GM12878 (cell line): Measurements from ENCODE around the gene ITM2C.

ENCODE experiments used
- GABPA ChIP-seq: IDR thresholded peaks from 2 replicates; pipeline ENCODE4 v1.6.1; 2014; ENCODE audit warnings: antibody characterized with exemption, low read depth, mild to moderate bottlenecking, inconsistent platforms
- MEF2A ChIP-seq: IDR thresholded peaks from 2 replicates; pipeline ENCODE4 v1.6.1; 2011; ENCODE audit warnings: low read depth, mild to moderate bottlenecking, low read length, moderate library complexity; ENCODE audit not compliant: insufficient read depth
- POLR2A ChIP-seq: IDR thresholded peaks from 2 replicates; pipeline ENCODE4 v1.6.1; 2011; ENCODE audit warnings: low read depth, mild to moderate bottlenecking, low read length
- POLR2AphosphoS5 ChIP-seq: IDR thresholded peaks from 2 replicates; pipeline ENCODE4 v1.6.1; 2011; ENCODE audit warnings: mild to moderate bottlenecking, low read length, inconsistent platforms
- ZNF384 ChIP-seq: IDR thresholded peaks from 2 replicates; pipeline ENCODE4 v1.6.1; 2012; ENCODE audit warnings: low read depth, mild to moderate bottlenecking, low read length, improper control_type of control experiment, borderline replicate concordance
- TF ChIP-seq, protein P1 (sequence below): IDR thresholded peaks from 2 replicates; pipeline ENCODE4 v1.6.1; 2012; ENCODE audit warnings: low read depth, low read length, improper control_type of control experiment
- TF ChIP-seq, protein P2 (sequence below), 3 experiments: IDR thresholded peaks in 2 of 3; conservative IDR thresholded peaks in 1 of 3; 2 replicates each; pipeline ENCODE4 v1.5.1; 2011; ENCODE audit warnings: low read depth in 3 of 3, low read length in 3 of 3, mild to moderate bottlenecking in 3 of 3, control low read depth in 2 of 3, moderate library complexity in 2 of 3, inconsistent platforms in 1 of 3, mixed read lengths in 1 of 3; ENCODE audit not compliant: control insufficient read depth in 2 of 3, insufficient read depth in 1 of 3; ENCODE audit errors: extremely low read depth in 1 of 3

DNA sequence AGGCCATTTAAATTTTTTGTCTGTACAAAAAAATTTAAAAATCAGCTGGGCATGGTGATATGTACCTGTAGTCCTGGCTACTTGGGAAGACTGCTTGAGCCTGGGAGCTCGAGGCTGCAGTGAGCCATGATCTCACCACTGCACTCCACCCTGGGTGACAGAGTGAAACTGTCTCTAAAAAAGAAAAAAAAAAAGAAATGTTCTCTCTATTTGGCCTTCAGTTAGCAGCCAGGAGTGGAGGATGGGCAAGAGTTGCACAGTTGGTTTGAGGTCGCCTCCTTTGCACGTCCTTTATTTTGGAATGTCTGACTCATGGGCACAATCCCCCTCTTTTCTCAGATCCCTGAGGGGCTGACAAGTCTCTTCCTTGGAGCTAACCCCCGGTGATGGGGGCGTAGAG is 26.3 kb downstream of the ITM2C start:
- TF ChIP-seq, protein P1, sequence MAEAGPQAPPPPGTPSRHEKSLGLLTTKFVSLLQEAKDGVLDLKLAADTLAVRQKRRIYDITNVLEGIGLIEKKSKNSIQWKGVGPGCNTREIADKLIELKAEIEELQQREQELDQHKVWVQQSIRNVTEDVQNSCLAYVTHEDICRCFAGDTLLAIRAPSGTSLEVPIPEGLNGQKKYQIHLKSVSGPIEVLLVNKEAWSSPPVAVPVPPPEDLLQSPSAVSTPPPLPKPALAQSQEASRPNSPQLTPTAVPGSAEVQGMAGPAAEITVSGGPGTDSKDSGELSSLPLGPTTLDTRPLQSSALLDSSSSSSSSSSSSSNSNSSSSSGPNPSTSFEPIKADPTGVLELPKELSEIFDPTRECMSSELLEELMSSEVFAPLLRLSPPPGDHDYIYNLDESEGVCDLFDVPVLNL = no peak
- no peak for TF ChIP-seq ZNF384
- no peak for TF ChIP-seq POLR2A
- no peak for TF ChIP-seq GABPA
- TF ChIP-seq, protein P2, sequence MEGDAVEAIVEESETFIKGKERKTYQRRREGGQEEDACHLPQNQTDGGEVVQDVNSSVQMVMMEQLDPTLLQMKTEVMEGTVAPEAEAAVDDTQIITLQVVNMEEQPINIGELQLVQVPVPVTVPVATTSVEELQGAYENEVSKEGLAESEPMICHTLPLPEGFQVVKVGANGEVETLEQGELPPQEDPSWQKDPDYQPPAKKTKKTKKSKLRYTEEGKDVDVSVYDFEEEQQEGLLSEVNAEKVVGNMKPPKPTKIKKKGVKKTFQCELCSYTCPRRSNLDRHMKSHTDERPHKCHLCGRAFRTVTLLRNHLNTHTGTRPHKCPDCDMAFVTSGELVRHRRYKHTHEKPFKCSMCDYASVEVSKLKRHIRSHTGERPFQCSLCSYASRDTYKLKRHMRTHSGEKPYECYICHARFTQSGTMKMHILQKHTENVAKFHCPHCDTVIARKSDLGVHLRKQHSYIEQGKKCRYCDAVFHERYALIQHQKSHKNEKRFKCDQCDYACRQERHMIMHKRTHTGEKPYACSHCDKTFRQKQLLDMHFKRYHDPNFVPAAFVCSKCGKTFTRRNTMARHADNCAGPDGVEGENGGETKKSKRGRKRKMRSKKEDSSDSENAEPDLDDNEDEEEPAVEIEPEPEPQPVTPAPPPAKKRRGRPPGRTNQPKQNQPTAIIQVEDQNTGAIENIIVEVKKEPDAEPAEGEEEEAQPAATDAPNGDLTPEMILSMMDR (IDR thresholded peaks at IDR 0.05 in 2 of 3, conservative IDR thresholded peaks at IDR 0.05 in 1 of 3; ENCODE audit: control insufficient read depth in 2 of 3, extremely low read depth in 1 of 3, insufficient read depth in 1 of 3, low read depth in 3 of 3, low read length in 3 of 3) = no peak
- no peak for TF ChIP-seq POLR2AphosphoS5
- no peak for TF ChIP-seq MEF2A
